ENCODE data around the gene HCN2.
"Not testable (repeated sequence)": the region's sequence is repeated elsewhere in the genome, so short reads cannot be mapped to it uniquely, and the experiment has no call there.

HCN2 gene

DNA sequence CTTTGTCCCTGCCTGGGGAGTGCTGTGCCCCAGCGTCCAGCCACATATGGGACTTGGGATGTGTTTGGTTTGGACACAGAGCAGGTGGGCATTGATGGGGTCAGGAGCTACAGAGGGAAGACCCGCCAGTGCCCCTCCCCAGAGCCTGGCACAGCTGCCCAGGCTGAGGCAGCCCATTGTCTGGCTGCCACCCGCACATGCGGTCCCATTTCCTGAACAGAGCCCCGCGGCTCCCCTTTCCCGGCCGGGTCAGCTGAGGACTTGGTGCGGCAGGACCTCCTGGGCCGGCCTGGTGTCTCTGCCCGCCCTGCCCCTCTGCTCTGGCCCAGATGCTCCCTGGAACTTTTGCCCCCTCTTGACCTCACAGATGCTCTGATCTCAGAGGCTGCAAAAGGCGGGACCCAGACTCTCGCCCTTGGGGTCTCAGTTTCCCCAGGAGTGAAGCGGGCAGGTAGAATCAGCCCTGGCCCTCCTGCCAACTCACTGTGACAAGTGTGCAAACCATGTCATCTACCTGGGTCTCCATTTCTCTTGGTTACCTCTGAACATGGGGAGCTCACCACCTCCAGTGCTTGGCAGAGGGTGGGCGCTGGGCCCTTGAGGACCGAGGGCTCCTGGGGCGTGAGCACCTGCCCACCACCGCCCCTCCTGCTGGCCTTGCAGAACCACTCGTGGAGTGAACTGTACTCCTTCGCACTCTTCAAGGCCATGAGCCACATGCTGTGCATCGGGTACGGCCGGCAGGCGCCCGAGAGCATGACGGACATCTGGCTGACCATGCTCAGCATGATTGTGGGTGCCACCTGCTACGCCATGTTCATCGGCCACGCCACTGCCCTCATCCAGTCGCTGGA lies 17.8 kb downstream of the HCN2 start:
- no peak for DNase-seq

DNA sequence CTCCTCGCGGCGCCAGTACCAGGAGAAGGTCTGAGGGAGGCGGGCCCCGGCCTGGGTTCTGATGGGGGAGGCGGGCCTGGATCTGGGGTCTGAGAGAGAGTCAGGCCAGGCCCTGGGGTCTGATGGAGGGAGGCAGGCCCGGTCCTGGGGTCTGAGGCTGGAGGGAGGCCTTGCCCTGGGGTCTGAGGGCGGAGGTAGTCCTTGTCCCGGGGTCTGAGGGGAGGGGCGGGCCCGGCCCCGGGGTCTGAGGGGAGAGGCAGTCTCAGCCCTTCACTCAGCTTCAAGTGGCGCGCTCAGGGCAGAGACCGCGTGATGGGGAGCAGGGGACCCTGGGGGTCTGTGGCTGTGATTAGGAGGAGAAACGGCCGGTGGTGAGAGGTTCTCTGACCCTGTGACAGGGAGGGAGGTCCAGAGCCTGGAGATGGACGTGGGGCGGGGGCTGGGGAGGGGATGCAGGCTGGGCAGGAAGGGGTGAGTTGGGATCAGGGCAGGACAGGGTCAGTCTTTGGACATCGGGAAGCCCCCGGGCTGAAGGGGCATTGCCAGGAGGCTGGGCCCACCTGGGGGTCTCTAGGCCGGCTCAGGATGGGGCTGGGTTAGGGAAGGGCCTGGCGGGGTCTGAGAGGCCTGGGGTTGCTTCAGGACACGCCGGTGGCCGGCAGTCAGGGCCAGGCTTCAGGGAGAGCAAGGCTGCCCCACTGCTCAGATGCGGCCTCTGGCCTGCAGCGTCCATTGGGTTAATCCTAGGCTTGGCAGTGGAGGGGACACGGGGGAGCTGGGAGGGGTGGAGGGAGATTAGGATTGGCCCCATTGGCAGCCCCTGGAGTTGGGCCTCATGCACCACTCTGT lies 18.7 kb downstream of the HCN2 start:
- DNase-seq = no peak

DNA sequence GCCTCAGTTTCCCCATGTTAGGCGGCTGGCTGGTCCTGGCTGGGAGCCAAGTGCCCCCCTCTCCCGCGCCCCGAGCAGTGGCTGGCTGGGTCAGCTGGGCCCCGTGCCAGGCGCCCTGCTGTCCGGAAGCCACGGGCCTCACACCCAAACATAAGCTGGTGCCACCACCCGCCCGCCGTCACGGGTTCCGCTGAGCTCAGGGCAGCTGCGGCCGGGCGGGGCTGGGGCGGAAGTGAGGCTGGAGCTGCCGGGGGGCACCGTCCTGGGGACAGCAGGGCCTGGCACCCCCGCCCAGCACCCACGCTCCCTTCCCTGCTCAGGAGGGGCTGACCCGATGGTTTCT lies 19.3 kb downstream of the HCN2 start:
- peak; percentile 43 for DNase-seq

DNA sequence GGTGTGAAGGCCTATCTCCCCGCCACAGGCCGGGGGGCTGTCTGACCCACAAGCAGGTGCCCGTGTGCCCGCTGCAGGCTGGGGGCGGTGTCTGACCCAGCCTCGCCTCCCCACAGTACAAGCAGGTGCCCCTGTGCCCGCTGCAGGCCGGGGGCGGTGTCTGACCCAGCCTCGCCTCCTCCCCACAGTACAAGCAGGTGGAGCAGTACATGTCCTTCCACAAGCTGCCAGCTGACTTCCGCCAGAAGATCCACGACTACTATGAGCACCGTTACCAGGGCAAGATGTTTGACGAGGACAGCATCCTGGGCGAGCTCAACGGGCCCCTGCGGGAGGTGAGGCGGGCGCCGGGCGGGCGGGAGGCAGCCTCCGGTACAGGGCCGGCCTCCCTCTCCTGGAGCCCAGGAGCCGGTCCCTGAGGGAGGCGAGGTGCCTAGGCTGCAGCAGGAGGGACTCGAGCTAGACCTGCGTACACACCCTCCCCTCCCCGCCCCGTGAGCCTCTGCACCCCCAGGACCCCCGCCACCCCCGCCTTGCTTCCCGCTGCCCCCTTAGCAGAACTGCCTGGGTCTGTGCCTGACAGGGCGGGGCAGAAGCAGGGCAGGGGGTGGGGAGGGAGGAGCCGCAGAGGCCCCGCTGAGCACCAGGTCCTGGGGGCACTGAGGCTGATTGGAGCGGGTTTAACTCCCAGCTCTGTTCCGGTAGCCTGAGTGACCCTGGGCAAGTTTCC lies 20.6 kb downstream of the HCN2 start:
- peak; percentile 73 for DNase-seq

DNA sequence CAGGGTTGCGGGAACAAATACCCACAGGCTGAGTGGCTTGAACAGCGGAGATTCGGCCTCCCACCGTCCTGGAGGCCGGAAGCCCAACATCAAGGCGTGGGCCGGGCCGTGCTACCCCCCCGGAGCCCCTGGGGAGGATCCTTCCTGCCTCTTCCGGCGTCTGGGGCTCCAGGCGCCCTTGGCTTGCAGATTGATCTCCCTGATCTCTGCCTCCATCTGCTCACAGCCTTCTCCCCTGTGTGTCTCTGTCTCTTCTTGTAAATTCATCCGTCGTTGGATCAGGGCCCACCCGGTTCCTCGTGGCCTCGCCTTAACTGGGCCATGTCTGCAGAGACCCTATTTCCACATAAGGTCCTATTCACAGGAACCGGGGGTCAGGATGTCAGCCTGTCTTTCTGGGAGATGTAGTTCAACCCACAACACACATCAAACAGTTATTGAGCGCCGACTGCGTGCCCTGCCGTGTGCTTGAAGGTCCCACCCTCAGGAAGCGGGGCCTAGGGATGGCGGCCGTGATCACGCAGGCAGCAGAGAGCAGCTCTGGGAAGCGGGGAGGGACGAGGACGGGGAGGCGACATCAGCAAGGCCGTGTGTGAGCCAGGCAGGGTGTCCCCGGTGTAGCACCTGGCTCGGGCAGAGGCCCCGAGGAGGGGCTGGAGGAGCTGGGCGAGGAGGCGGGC lies 21.3 kb downstream of the HCN2 start:
- peak; percentile 84 for DNase-seq

DNA sequence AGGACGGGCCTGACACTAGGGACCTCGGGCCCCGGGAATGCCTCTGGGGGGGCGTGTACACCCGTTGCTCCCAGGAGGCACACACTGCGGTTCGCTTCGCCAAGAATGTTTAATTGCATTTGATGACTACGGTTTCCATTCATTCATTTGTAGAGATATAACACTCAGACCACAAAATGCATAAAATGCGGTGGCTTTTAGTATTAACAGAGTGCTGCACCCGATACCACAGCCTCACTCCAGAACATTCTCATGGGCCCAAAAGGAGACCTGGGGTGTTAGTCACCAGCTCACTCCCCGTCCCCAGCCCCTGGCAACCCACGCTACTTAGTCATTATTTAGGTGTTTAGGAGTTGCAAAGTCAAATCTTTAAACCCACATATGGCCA lies 21.8 kb downstream of the HCN2 start:
- DNase-seq = no peak

DNA sequence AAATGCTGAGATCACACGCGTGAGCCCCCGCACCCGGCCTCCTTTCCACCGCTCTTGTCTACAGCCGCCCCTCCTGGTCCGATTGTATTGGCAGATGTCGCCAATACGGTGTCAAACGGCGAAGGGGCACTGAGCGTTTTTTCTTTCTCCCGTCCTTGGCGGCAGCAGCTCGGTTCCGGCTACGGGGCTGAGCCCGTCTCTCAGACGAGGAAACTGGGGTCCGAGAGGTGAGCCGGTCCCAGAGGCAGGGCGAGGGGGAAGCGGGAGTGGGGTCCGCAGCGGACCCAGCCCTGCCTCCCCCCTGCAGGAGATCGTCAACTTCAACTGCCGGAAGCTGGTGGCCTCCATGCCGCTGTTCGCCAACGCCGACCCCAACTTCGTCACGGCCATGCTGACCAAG lies 23.3 kb downstream of the HCN2 start:
- DNase-seq = no peak

DNA sequence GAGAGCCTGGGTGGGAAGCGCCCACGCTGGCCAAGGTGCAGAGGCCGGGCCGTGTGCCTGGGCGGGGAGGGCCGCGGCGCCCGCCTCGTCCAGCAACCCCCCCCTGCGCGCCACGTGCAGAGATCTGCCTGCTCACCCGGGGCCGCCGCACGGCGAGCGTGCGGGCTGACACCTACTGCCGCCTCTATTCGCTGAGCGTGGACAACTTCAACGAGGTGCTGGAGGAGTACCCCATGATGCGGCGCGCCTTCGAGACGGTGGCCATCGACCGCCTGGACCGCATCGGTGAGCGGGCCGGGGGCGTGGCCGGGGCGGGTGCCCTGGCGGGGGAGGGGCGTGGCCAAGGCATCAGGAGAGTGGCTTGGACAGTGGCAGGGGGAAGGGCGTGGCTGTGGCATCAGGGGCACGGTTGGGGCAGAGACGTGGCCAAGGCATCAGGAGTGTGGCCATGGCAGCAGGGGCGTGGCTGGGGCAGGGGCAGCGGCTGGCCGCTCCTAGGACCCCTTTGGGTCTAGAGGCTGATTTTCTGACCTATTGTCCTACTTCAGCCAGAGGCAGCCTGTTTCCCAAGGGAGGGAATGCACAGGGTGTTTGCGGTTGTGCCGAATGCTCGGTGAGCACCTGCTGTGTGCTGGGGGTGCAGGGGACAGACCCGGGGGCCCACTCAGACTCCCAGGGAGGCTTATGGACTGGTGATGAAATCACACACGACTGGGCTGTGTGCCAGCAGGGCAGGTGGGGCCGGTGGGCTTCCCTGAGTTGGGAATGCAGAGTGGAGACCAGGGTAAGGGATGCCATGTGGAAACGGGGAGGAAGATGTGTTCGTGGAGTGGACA lies 24.3 kb downstream of the HCN2 start:
- no peak for DNase-seq

DNA sequence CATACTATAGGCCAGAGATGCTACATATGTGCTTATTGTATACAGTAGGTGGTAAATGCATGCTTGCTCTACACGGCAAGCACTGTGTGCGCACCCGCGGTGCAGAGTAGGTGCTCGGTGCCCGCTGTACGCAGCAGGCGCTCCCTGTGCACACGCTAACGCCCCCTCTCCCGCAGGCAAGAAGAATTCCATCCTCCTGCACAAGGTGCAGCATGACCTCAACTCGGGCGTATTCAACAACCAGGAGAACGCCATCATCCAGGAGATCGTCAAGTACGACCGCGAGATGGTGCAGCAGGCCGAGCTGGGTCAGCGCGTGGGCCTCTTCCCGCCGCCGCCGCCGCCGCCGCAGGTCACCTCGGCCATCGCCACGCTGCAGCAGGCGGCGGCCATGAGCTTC lies 25.9 kb downstream of the HCN2 start:
- DNase-seq = no peak

DNA sequence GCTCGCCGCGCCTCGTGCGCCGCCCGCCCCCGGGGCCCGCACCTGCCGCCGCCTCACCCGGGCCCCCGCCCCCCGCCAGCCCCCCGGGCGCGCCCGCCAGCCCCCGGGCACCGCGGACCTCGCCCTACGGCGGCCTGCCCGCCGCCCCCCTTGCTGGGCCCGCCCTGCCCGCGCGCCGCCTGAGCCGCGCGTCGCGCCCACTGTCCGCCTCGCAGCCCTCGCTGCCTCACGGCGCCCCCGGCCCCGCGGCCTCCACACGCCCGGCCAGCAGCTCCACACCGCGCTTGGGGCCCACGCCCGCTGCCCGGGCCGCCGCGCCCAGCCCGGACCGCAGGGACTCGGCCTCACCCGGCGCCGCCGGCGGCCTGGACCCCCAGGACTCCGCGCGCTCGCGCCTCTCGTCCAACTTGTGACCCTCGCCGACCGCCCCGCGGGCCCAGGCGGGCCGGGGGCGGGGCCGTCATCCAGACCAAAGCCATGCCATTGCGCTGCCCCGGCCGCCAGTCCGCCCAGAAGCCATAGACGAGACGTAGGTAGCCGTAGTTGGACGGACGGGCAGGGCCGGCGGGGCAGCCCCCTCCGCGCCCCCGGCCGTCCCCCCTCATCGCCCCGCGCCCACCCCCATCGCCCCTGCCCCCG lies 26.5 kb downstream of the HCN2 start:
- DNase-seq = no peak

DNA sequence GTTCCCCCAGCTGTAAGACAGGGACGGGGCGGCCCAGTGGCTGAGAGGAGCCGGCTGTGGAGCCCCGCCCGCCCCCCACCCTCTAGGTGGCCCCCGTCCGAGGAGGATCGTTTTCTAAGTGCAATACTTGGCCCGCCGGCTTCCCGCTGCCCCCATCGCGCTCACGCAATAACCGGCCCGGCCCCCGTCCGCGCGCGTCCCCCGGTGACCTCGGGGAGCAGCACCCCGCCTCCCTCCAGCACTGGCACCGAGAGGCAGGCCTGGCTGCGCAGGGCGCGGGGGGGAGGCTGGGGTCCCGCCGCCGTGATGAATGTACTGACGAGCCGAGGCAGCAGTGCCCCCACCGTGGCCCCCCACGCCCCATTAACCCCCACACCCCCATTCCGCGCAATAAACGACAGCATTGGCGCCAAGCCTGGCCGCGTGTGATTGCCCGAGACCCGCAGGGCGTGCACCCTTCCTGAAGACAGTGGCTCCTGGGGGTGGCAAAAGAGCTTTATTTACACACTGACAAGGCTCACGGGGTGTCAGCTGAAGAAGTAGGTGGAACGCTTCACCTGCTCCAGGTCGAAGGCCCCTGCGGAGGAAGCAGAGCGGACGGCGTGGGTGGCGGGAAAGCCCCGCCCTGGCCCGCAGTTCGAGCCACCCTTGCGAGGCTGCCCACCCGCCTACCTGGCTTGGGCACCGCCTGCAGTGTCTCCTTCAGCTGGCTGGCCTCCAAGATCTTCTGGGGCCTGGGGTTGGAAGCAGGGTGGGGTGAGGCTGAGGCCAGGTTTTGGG lies 27.3 kb downstream of the HCN2 start:
- DNase-seq = no peak

DNA sequence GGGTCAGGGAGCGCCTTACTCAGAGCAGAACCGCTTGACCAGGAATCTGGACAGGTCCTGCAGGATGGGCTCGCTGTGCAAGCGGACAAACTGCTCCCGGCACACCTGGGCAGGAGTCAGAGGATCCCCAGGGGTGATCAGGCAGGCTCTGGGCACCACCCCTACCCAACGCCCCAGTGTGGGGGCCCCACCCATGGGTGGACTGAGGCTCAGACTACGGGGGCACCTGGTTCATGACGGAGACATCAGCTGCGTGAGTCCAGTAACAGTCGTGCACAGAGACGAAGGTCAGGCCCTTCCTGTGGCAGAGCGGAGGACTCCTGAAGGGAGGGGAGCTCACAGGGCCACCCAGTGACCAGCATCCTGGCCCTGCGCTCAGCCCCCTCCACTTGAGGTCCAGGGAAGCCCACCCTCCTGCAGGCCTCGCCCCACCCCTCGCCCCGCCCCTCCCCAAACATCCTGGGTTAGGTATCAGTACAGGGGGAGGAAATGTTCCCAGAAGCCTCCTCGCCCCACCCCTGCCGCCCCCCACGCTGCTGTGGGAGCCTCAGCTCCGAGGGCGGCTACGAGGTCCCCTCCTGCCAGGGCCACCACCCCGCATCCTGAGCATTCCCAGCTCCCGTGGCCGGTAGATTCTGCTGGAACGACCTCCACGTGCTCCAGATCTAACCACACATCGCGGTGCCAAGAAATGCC lies 28.0 kb downstream of the HCN2 start:
- DNase-seq = no peak

DNA sequence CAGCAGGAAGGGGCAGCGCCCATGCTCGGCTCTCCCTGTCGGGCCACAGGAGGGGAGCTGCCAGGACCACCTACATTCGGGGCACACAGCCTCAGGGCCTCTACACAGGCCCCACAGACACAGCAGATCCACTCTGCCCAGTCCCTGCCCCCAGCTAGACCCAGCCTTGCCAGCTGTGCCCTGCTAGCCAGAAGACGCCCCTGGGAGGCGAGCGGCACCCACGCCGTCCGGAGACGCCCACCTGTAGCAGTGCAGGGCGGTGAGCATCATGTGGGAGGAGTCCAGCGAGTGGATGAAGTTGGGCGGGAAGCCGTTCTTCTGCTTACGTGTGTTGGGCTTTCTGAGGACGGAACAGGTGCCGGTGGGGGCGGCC lies 28.6 kb downstream of the HCN2 start:
- no peak for DNase-seq

DNA sequence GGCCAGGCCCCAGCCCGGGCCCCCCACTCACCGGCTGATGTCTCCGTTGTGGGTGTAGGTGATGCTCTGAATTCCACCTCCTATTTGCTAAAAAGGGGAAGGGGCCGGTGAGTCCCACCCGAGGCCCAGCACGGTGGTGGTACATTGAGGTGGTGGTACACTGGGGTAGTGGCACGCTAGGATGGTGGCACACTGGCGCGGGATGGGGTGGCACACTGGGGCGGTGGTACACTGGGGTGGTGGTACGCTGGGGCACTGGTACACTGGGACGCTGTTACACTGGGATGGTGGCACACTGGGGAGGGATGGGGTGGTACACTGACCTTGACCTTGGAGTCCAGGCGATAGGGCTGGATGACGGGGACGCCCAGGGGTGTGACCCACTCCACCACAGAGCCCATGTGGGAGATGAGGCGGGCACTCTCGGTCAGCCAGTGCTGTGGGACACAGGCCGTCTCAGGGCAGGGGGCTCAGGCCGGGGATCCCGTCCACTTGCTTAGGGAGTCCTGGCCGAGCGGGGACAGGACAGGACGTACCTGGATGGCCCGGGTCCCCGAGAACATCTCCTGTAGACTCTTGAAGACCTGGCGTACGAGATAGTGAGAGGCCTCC lies 29.1 kb downstream of the HCN2 start:
- DNase-seq = no peak

DNA sequence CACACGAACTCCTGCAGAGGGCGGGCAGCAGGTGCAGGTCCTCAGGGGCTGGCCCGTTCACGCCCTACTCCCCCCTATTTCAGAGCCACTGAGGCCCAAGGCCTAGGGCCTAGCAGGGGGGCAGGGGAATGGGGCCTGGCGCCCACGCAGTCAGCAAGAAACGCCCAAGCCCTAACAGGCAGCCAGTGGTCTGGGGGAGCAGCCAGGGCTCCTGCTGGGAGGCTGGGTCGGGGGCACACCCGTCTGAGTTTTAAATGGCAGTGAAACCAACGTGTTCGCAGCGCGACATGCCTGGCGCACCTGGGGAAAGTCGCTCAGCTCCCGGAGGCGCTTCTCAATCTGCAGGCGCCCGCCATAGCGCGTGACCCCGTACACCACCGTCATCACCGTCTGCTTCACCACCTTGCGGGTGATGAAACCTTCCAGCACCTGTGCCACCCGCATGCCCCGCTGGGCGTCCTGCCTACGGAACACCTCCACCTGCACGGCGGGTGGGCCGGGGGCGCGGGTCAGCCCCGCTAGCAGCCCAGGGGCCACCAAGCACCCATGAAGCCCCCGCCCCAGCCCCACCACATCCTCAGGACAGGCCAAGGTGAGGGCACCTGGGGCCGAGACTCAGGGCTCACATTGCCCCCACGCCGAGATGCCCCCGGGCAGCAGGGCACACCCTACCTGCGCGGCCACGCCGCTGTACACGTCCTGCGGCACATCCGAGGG lies 29.8 kb downstream of the HCN2 start:
- DNase-seq = no peak

DNA sequence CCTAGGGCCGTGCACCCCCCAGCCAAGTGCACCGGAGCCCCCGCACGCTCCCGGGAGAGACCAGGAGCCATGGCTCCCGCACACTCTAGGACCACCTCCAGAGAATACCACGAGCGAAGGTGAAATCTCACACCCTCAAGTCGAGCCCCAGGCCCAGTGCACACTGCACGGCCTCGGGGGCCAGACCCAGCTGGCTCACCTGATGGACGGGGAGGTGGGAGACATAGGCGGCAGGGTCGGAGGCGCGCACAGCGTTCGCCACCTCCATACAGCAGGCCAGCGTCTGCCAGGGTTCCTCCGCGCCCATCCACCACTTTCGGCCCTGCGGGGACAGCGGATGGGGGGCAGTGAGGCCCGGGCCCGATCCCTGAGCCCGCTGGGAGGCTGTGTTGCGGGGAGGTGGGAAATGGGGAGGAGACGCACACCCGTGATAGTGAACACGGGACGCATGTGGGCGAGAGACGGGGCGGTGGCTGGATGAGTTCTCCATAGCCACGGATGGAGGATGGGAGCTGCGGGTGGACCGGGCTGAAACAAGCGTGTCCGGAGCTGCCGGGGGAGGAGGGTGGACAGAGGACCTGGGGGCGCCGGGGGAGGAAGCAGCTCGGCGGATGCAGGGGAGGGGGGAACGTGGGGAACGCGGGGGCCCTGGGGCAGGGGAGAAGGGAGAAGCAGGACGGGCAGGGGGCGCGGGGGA lies 30.6 kb downstream of the HCN2 start:
- DNase-seq = no peak

DNA sequence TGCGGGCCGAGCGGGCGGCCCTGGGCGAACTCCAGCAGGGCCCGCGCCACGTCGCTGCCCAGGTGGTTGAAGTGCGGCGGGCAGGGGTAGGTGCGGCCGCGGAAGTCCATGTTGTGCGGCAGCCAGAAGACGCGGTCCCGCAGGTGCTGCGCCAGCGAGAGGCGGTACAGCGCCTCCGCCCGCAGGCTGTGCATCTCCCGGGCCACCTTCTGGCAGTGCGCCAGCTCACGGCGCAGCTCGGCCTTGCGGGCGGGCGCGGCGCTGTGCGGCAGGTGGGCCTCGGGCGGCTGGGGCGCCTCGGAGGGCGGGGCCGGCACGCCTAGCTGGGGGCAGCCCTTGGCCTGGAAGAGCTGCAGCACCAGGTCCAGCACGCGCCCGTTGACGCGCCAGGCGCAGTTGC lies 31.5 kb downstream of the HCN2 start:
- DNase-seq = not testable (repeated sequence)

DNA sequence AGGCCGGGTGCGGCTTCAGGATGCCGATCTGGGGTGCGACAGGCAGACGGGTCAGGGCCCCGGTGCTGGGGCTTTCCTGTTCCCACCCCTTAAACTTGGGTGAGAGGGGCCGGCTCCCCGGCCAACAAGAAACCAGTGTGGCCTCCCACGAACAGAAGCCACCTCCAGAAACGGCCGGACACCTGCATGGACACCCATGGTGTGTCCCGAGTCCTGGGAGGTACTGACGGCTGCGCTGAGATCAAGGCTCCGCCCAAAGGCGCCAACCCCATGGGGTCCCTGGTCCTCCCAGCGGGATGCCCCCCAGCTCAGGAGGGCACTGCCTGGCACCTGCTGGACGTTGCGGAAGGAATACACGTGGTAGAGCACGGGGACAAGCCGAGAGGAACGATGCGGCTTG lies 32.1 kb downstream of the HCN2 start:
- no peak for DNase-seq
